HG03159 (cell line): Measurements from ENCODE around the gene MED20.
"Not testable (repeated sequence)": the region's sequence is repeated elsewhere in the genome, so short reads cannot be mapped to it uniquely, and the experiment has no call there.

ENCODE experiments used
- ATAC-seq: cut with Tn5 transposase; IDR thresholded peaks from one replicate; pipeline ENCODE4 v1.9.1; 2021; ENCODE audit warnings: mild to moderate bottlenecking, moderate library complexity; ENCODE audit not compliant: unreplicated experiment

The MED20 gene

GRCh38 chr6:41920921-41921711 lies at the start of gene MED20, which contains the start of gene BYSL:
MED20 (minus strand) TSS chr6:41921139; CDS start chr6:41921018, 121 bp downstream.
BYSL (plus strand) TSS chr6:41921499; CDS start chr6:41921563, 64 bp downstream.
- ATAC-seq, result peak; percentile 93

- no peak for ATAC-seq
These were observed 49.5 kb upstream of the MED20 start for GRCh38 chr6:41970436-41970846.

- ATAC-seq, result no peak
These were observed 46.7 kb upstream of the MED20 start for GRCh38 chr6:41967312-41968287.

GRCh38 chr6:41966961-41967311 lies 46.0 kb upstream of the MED20 start:
- no peak for ATAC-seq

GRCh38 chr6:41966214-41966920 lies 45.4 kb upstream of the MED20 start:
- ATAC-seq, result no peak

GRCh38 chr6:41965429-41966213 lies 44.7 kb upstream of the MED20 start:
- ATAC-seq, result no peak

GRCh38 chr6:41964201-41964887 lies 43.4 kb upstream of the MED20 start:
- ATAC-seq, result no peak

GRCh38 chr6:41963371-41963770 lies 42.4 kb upstream of the MED20 start:
- ATAC-seq, result no peak

- no peak for ATAC-seq
These were observed 39.1 kb upstream of the MED20 start for GRCh38 chr6:41960028-41960427.

GRCh38 chr6:41958022-41958856 lies 37.3 kb upstream of the MED20 start:
- no peak for ATAC-seq

- no peak for ATAC-seq
These were observed 36.2 kb upstream of the MED20 start for GRCh38 chr6:41957117-41957516.

- no peak for ATAC-seq
These were observed 34.5 kb upstream of the MED20 start for GRCh38 chr6:41955412-41955811.

GRCh38 chr6:41954668-41955067 lies 33.7 kb upstream of the MED20 start:
- no peak for ATAC-seq

GRCh38 chr6:41947581-41948220 lies 26.8 kb upstream of the MED20 start:
- ATAC-seq, result no peak

GRCh38 chr6:41943456-41943855 lies 22.5 kb upstream of the MED20 start:
- no peak for ATAC-seq

- ATAC-seq, result not testable (repeated sequence)
These were observed 21.9 kb upstream of the MED20 start for GRCh38 chr6:41942882-41943281.

GRCh38 chr6:41942067-41942851 lies 21.3 kb upstream of the MED20 start:
- ATAC-seq, result no peak
